ENCODE measurements around the gene LEF1. TPM values are rescaled to one million over a fixed set of nuclear protein-coding genes. Genes with fewer than 3 reads are reported as not detected.

LEF1 gene
- total RNA-seq, 1 experiment from 2014 or later, result 0.28 TPM

DNA sequence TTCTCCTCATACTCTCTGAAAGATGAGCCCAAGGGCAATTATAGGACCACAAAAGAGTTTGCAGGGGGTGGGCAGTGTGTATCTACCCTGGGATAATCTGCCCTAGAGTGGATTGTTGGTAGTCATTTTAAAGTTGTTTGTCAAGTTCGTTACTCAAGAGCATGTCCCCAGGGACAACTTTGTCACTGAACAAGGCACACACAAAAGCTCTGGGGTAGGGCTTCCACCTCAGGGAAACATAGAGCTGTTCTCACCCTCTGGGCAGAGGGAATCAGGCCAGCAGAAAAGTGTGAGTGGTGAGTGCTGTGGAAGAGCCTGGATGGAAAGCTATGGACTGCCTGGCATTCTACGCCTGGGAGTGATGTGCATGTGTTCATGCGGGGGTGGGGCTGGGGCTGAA, 23.3 kb upstream of the LEF1 start:
- H3K27me3 ChIP-seq (ENCODE audit: control insufficient read depth, insufficient read depth, low read length), result peaks cover 37% of the 10 kb centered on the region; the same call in 1 of the 2 replicates
- no peak for DNase-seq
- H3K36me3 ChIP-seq (replicated peaks; ENCODE audit: control insufficient read depth, insufficient read depth, low read length), result no peaks in the 10 kb centered on the region
- H3K4me3 ChIP-seq (ENCODE audit: insufficient read depth, low read depth, low read length), result no peak overlapping the region

DNA sequence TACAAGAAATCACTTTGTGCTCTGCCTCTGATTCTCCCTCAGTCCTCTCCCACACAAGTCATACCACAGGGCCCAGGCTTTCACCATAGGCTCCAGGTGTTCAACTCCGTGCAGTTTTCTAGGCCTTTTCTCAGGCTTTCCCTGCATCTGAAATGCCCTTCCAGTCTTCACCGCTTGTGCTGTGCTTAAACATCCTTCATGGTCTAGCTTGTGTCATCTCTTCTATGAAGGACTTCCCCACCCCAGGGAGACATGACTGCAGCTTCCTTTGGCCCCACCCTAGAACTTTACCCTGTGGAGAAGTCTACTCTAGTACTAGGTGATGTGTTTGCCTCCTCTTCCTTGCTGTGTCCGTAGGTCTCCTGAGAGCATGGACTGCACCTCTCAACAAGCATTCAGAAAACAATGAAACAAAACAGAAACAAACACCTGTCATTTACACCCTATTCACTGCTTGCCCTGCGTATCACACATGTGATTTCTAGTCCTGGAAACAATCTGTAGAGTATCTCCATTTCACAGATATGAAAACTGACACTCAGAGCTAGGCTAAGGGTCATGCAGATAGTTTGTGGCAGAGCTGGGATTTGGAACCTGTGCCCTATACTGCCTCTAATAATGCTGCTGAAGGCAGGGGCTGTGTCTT, 22.7 kb upstream of the LEF1 start:
- DNase-seq, result no peak
- Histone ChIP-seq H3K36me3 (replicated peaks; ENCODE audit: control insufficient read depth, insufficient read depth, low read length) (no peaks in the 10 kb centered on the region), H3K27me3 (ENCODE audit: control insufficient read depth, insufficient read depth, low read length) (peaks cover 37% of the 10 kb centered on the region; the same call in 1 of the 2 replicates), H3K4me3 (ENCODE audit: insufficient read depth, low read depth, low read length) (no peak overlapping the region)

DNA sequence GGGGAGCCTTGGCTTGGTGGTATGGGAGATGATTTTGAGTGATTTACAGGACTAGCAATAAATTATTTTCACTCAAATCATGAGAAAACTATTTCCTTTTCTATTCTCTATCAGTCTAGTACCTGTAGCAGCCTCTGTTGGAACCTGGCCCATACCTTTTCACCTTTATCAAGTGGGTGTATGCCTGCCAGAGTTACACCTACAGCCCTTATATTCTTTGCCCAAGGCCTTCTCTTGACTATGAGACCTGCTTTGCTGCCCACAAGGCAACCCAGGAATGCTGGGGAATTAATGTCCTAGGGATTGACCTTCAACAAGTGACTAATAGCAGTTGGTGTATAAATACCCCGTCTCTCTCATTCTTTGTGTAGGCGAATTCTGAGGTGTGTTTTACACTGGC, 20.0 kb upstream of the LEF1 start:
- Histone ChIP-seq H3K27me3 (ENCODE audit: control insufficient read depth, insufficient read depth, low read length) (peaks cover 32% of the 10 kb centered on the region; the same call in 1 of the 2 replicates), H3K36me3 (replicated peaks; ENCODE audit: control insufficient read depth, insufficient read depth, low read length) (no peaks in the 10 kb centered on the region), H3K4me3 (ENCODE audit: insufficient read depth, low read depth, low read length) (no peak overlapping the region)
- no peak for DNase-seq

DNA sequence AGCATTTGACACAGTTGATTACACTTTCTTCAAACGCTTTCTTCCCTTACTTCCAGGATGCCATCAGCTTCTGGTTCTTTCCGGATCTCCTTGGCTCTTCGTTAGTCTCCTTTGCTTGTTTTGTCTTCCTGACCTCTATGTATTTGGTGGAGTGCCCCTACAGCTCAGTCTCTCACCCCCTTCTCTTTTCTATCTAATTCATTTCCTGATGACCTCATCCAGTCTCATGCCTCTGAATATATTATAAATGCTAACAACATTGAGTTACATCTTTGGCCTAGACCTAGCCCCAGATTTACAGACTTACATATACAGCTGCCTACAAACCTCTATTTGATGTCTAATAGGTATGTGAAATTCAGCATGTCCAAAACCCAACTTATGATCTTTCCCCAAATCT, 16.5 kb upstream of the LEF1 start:
- no peaks in the 10 kb centered on the region for H3K36me3 ChIP-seq (replicated peaks; ENCODE audit: control insufficient read depth, insufficient read depth, low read length)
- H3K4me3 ChIP-seq (ENCODE audit: insufficient read depth, low read depth, low read length), result no peak overlapping the region
- peaks cover 6% of the 10 kb centered on the region; the same call in 1 of the 2 replicates for H3K27me3 ChIP-seq (ENCODE audit: control insufficient read depth, insufficient read depth, low read length)
- DNase-seq, result no peak

DNA sequence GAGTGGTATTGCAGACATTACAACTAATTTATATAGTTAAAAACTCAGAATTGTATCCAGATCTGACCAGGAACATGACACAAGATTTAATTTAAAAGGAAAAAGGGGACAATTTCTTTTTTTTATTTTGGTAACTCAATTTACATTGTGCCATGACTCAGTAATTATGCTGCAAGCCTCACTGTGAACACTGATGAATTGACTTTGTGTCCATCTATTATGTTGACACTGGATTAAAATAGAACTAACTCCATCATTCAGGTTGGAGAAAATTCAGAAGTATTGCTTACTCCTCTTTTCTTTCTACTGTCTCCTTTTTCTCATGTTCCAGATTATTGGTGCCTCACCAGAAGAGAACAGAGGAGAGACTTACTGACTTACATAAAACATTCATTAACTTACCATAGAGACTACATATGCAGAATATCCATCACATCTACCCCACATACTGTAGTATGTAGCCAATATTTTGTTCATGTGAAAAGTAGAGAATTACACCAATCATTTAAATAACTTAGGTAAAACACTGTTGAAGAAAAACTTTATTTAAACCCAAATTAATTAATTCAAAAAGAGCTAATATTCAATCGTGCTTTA, 15.8 kb upstream of the LEF1 start:
- H3K27me3 ChIP-seq (ENCODE audit: control insufficient read depth, insufficient read depth, low read length), result peaks cover 5% of the 10 kb centered on the region; the same call in 1 of the 2 replicates
- no peak for DNase-seq

DNA sequence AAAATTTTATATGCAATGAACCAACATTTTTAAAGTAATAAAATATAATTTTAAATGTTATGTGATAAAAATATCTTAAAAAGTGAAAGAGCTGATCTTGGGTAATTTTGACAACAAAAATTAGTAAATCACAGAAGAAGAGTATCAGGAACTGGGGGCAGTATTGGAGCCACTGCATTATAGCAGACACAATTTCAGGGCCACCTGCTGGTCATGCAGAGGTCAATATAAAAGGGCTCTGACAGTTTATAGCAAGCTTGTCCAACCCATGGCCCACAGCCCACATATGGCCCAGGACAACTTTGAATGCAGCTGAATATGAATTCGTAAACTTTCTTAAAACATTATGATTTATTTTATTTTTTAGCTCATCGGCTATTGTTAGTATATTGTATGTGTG, 13.0 kb upstream of the LEF1 start:
- no peak overlapping the region for H3K4me3 ChIP-seq (ENCODE audit: insufficient read depth, low read depth, low read length)
- H3K27me3 ChIP-seq (ENCODE audit: control insufficient read depth, insufficient read depth, low read length), result peaks cover 2% of the 10 kb centered on the region; the same call in 1 of the 2 replicates
- no peak for DNase-seq
- H3K36me3 ChIP-seq (replicated peaks; ENCODE audit: control insufficient read depth, insufficient read depth, low read length), result no peaks in the 10 kb centered on the region

More for the DNA sequence above, 15.8 kb upstream of the LEF1 start:
- H3K36me3 ChIP-seq (replicated peaks; ENCODE audit: control insufficient read depth, insufficient read depth, low read length), result no peaks in the 10 kb centered on the region
- H3K4me3 ChIP-seq (ENCODE audit: insufficient read depth, low read depth, low read length), result no peak overlapping the region

DNA sequence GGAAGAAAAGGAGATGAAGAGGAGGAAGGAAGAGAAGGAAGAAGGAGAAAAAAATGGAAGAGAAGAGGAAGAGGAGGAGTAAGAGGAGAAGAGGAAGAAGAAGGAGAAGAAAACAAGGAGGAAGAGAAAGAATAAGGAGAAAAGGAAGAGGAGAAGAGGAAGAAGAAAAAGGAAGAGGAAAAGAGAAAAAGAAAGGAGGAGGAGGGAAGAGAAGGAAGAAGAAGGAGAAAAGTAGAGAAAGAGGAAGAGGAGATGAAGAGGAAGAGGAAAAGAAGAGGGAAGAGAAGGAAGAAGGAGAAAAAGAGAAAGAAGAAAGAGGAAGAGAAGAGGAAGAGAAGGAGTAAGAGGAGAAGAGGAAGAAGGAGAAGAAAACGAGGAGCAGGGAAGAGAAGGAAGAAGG, 11.8 kb upstream of the LEF1 start:
- Histone ChIP-seq H3K4me3 (ENCODE audit: insufficient read depth, low read depth, low read length) (no peak overlapping the region), H3K27me3 (ENCODE audit: control insufficient read depth, insufficient read depth, low read length) (peaks cover 11% of the 10 kb centered on the region), H3K36me3 (replicated peaks; ENCODE audit: control insufficient read depth, insufficient read depth, low read length) (no peaks in the 10 kb centered on the region)
- no peak for DNase-seq

DNA sequence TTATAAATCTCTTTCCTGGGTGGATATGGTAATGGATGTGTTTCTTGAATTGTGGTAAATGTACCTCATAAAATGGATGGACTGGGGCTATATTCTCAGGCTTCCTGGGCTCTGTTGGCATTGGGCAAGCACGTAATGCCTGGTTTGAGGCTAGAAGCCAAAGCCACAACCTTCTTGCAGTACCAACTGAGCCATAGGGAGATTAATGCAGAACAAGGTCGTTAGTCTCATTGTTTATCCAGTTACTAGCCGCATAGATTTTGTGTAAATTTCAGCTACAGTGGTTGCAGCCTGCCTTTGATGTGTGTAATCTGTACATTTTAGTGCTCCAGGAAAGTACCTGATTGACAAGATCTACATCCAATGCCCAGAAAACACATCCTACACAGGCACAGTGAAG, 7.2 kb upstream of the LEF1 start:
- no peak for DNase-seq
- H3K27me3 ChIP-seq (ENCODE audit: control insufficient read depth, insufficient read depth, low read length), result peaks cover 51% of the 10 kb centered on the region
- no peaks in the 10 kb centered on the region for H3K36me3 ChIP-seq (replicated peaks; ENCODE audit: control insufficient read depth, insufficient read depth, low read length)
- no peak overlapping the region for H3K4me3 ChIP-seq (ENCODE audit: insufficient read depth, low read depth, low read length)

DNA sequence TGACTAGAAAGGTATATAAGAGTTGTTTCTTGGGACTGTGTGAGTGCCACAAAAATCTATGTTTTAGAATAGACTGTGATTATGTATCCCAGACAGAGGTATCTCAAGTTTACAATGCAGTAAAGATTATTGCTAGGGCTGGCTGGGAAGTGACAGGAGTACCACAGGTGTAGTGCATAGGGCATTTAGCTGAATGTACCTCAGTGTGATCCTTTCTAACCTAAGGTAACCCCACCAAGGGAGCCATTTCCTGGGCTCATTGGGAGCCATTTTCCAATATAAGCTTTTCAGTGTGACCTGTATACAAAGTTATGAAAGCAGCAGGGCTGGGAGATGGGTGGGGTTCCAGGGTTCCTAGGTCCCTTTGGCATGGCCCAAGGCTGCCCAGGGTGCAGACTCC, 6.1 kb upstream of the LEF1 start:
- no peak overlapping the region for H3K4me3 ChIP-seq (ENCODE audit: insufficient read depth, low read depth, low read length)
- no peaks in the 10 kb centered on the region for H3K36me3 ChIP-seq (replicated peaks; ENCODE audit: control insufficient read depth, insufficient read depth, low read length)
- DNase-seq, result no peak
- H3K27me3 ChIP-seq (ENCODE audit: control insufficient read depth, insufficient read depth, low read length), result peaks cover 61% of the 10 kb centered on the region

DNA sequence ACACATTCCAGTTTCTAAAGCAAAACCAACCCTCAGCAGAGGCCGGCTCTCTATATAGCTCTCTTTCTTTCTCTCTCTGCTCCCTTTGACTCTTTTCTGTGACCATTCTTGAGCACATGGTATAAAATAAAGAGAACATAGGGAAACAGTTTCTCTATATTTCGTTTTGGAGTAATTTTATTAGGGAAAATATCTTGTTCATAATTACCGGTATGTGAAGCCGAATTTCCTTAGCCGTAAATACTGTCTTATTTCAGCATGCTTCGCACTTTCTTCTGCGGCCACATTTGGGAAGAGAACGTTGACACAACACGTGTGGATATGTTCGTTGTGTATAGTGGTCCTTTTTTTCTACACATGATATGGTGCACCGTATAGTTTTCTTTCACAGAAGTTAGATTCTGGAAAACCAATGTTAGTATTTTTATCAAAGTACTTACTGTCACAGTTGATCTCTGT, 4.9 kb upstream of the LEF1 start:
- Histone ChIP-seq H3K27me3 (ENCODE audit: control insufficient read depth, insufficient read depth, low read length) (peaks cover 73% of the 10 kb centered on the region), H3K4me3 (ENCODE audit: insufficient read depth, low read depth, low read length) (peak overlapping the region; percentile 49; the same call in 1 of the 2 replicates), H3K36me3 (replicated peaks; ENCODE audit: control insufficient read depth, insufficient read depth, low read length) (no peaks in the 10 kb centered on the region)
- DNase-seq, result no peak

DNA sequence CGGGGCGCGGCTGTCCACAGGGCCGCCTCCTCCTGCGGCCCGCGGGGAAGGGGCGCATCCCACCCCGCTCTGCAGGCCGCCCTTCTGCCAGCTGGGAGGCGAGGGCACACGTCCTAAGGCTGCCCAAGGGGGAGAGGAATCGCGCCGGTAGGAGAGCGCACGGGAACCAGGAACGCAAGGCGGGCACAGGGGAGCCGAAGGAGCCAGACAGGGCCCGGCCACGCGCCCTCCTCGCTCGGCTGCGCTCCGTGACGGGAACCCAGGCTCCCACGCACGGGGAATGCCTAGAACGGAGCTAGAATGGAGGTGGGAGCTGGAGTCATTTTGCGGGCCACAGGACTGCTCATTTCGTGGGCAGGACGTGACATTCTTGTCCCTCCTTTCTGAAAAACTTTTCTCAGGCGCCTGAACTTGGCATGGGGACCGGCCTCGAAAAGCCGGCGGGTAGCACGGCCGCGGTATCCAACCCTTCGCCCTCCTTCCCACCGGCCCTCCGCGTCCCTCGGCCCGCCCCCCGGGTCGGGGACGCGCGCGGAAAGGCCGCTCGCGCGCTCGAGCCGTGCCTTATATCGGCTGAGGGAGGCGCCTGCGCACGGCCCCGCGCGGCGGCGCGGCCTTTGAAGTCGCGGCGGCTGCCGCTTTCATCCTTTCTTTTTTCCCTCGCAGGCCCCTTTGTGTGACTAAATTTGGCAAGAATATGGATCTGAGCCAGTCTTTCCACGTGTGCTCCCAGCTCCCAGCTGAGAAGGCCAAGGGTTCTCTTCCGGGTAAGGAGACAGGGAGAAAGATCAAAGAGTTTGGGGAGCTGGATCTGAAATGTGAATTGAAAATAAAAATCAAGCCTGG, 4.2 kb upstream of the LEF1 start:
- Histone ChIP-seq H3K27me3 (ENCODE audit: control insufficient read depth, insufficient read depth, low read length) (peaks cover 80% of the 10 kb centered on the region), H3K4me3 (ENCODE audit: insufficient read depth, low read depth, low read length) (peak overlapping the region; percentile 49), H3K36me3 (replicated peaks; ENCODE audit: control insufficient read depth, insufficient read depth, low read length) (no peaks in the 10 kb centered on the region)
- peak; percentile 84 for DNase-seq

DNA sequence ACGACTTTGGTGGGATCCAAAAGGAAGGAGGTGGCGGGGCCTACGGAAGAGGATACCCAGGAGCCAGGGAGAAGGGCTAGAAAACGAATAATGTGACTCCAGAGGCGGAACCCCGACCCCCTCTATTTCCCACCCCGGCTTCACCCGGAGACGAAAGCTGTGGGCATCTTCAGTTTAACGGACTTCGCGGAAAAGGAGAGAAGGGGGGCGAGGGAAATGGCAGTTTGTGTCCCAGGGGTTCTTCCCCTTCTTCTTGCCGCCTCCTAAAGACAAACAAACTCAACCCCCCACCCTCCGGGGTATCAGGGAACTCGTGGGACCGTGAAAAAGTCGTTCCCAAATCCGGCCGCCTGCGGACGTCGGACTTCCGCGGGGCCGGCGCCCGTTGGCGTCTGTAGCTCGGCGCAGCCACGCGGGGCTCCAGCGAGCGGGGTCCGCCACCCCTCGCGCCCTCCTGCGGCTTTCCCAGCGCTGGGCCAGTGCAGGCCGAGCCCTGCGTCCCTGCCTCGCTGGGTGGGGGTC, 3.6 kb upstream of the LEF1 start:
- Histone ChIP-seq H3K36me3 (replicated peaks; ENCODE audit: control insufficient read depth, insufficient read depth, low read length) (no peaks in the 10 kb centered on the region), H3K27me3 (ENCODE audit: control insufficient read depth, insufficient read depth, low read length) (peaks cover 87% of the 10 kb centered on the region), H3K4me3 (ENCODE audit: insufficient read depth, low read depth, low read length) (peak overlapping the region; percentile 49)
- DNase-seq, result peak; percentile 81

DNA sequence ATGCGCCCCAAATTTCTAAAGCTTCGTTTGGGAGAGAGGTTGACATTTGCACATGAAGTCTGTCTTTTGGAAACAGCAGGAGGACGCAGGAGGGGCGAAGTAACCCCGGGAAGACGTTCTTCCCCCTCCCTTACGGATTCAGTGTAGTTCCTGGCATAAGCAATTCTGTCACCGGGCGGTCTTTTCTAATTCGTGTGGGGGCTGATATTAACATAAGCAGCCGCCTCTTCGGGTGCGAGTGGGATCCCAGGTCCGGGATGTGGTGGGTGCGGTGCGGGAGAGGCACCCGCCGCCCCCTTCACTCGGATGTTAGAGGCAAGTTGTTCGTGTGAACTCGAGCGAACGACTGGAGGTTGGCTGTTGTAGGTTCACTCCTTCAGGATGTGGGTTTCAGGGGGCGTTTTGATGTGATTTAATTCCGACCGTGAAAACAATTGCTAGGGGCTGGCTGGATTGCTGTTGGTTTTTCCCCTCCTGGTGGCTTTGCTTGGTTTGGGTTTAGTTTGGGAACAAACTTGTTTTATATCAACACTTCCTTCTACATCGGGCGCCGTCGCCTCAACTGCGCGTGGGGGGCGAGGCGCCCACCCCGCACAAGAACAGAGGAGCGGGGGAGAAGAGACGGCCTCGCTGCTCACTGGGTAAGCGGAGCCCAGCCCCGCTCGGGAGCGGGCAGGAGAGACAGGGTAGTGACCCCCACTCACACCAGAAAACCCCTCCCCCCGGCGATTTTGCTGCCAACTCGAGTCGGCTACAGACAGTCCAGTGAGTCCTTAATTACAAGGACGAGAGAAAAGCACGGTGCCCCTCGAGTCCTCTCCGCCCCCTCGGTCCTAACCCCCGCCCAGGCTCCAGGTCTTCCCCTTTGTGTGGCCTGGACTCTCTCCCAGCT, 2.9 kb upstream of the LEF1 start:
- Histone ChIP-seq H3K27me3 (ENCODE audit: control insufficient read depth, insufficient read depth, low read length) (peaks cover 94% of the 10 kb centered on the region), H3K4me3 (ENCODE audit: insufficient read depth, low read depth, low read length) (peak overlapping the region; percentile 49), H3K36me3 (replicated peaks; ENCODE audit: control insufficient read depth, insufficient read depth, low read length) (no peaks in the 10 kb centered on the region)
- peak; percentile 69 for DNase-seq
